HCT116 (cell line): Measurements from ENCODE around the gene SH3PXD2A. TPM values are rescaled to one million over a fixed set of nuclear protein-coding genes. Genes with fewer than 3 reads are reported as not detected.

Experiments used
- ATAC-seq: fragments of 200-7000 bp; cut with Tn5 transposase; 2 replicates; pipeline ENCODE4 v1.9.1; 2020; ENCODE audit warnings: mild to moderate bottlenecking, moderate library complexity
- BruUV-seq: library from RNA; stranded (reverse); fragments of 400-500 nt; replicated peaks from 2 replicates; lab custom pipeline; 2021; lab: Mats Ljungman, UMichigan
- CTCF ChIA-PET: fragments of 300-600 bp; sonication (Branson Sonifier 250); formaldehyde crosslinking; loops from one replicate; lab custom pipeline; 2021; ENCODE audit warnings: antibody characterized with exemption; lab: Charles Lee
- POLR2A ChIA-PET: fragments of 300-600, 350-600 bp; sonication (Branson Sonifier 250); formaldehyde crosslinking; loops from one replicate; lab custom pipeline; 2021; ENCODE audit warnings: antibody characterized with exemption; lab: Charles Lee
- RAD21 ChIA-PET, 2 experiments: fragments of 300-600 bp; sonication (Branson Sonifier 250); formaldehyde crosslinking; loops; one replicate each; lab custom pipeline; 2023; ENCODE audit warnings: low total read pairs in 2 of 2; ENCODE audit not compliant: uncharacterized antibody in 2 of 2, unreplicated experiment in 2 of 2, low non-redundant PET in 1 of 2; lab: Charles Lee
- DNase-seq: peaks from one replicate; pipeline ENCODE4 v3.0.0-alpha.2; 2010; ENCODE audit warnings: low read depth, low spot score
- H2AFZ ChIP-seq: fragments of 200-600 bp; shearing (Covaris generic), sonication (generic); 2 replicates; pipeline ENCODE4 v1.6.1; 2017; ENCODE audit warnings: low read depth, mixed run types, mixed read lengths, antibody characterized with exemption, low read length; ENCODE audit not compliant: poor library complexity, severe bottlenecking
- H3K27ac ChIP-seq: 2 replicates; pipeline ENCODE4 v1.5.1; 2012; ENCODE audit warnings: low read depth, low read length
- H3K27me3 ChIP-seq: fragments of 200-600 bp; sonication (generic); 2 replicates; pipeline ENCODE4 v1.6.1; 2016; ENCODE audit warnings: mixed run types, low read length, mixed read lengths; ENCODE audit not compliant: insufficient read depth
- H3K36me3 ChIP-seq, 2 experiments: fragments of 200-500 bp in 1 of 2; fragments of 200-600 bp in 1 of 2; sonication (Bioruptor generic) in 1 of 2; sonication (generic) in 1 of 2; 2 replicates each; pipeline versions ENCODE4 v1.5.1 to v1.6.1; 2014 to 2016; ENCODE audit warnings: low read length in 2 of 2, inconsistent platforms in 1 of 2, mixed read lengths in 1 of 2, mixed run types in 1 of 2; ENCODE audit not compliant: insufficient read depth in 2 of 2, control insufficient read depth in 1 of 2
- H3K4me1 ChIP-seq, 2 experiments: fragments of 200-600 bp in 1 of 2; sonication (generic) in 1 of 2; 2 replicates each; pipeline versions ENCODE4 v1.5.1 to v1.6.1; 2012 to 2017; ENCODE audit warnings: low read length in 2 of 2, inconsistent platforms in 1 of 2, mild to moderate bottlenecking in 1 of 2, mixed read lengths in 1 of 2, mixed run types in 1 of 2, moderate library complexity in 1 of 2; ENCODE audit not compliant: insufficient read depth in 2 of 2, control insufficient read depth in 1 of 2
- H3K4me2 ChIP-seq: fragments of 200-600 bp; sonication (generic); 2 replicates; pipeline ENCODE4 v1.6.1; 2017; ENCODE audit warnings: mixed run types, low read length, mixed read lengths
- H3K4me3 ChIP-seq, 2 experiments: fragments of 200-600 bp in 1 of 2; sonication (generic) in 1 of 2; replicated peaks in 1 of 2; 2 replicates each; pipeline ENCODE4 v1.5.1; 2011 to 2016; ENCODE audit warnings: low read length in 2 of 2, control low read depth in 1 of 2, low read depth in 1 of 2, mild to moderate bottlenecking in 1 of 2, mixed read lengths in 1 of 2, mixed run types in 1 of 2
- H3K79me2 ChIP-seq: fragments of 200-600 bp; sonication (generic); 2 replicates; pipeline ENCODE4 v1.6.1; 2017; ENCODE audit warnings: mild to moderate bottlenecking, mixed run types, low read length, moderate library complexity, mixed read lengths; ENCODE audit not compliant: insufficient read depth
- H3K9ac ChIP-seq: fragments of 200-600 bp; sonication (generic); 2 replicates; pipeline ENCODE4 v1.6.1; 2016; ENCODE audit warnings: low read length, mixed read lengths
- H3K9me2 ChIP-seq: fragments of 200-600 bp; sonication (generic), shearing (Covaris generic); 2 replicates; pipeline ENCODE4 v1.6.1; 2017; ENCODE audit warnings: mixed run types, mild to moderate bottlenecking, moderate library complexity; ENCODE audit not compliant: insufficient read depth
- H3K9me3 ChIP-seq, 2 experiments: fragments of 200-500 bp in 1 of 2; fragments of 200-600 bp in 1 of 2; sonication (Bioruptor generic) in 1 of 2; sonication (generic) in 1 of 2; 2 replicates each; pipeline ENCODE4 v1.6.1; 2014 to 2017; ENCODE audit warnings: low read length in 2 of 2, mixed read lengths in 2 of 2, inconsistent platforms in 1 of 2, low read depth in 1 of 2, mild to moderate bottlenecking in 1 of 2, mixed run types in 1 of 2, moderate library complexity in 1 of 2; ENCODE audit not compliant: control insufficient read depth in 1 of 2, insufficient read depth in 1 of 2
- H4K20me1 ChIP-seq: fragments of 200-600 bp; sonication (generic), shearing (Covaris generic); 2 replicates; pipeline ENCODE4 v1.6.1; 2017; ENCODE audit warnings: mixed run types, mild to moderate bottlenecking, moderate library complexity; ENCODE audit not compliant: insufficient read depth
- CBX3 ChIP-seq: IDR thresholded peaks from 2 replicates; pipeline ENCODE4 v1.6.1; 2012; ENCODE audit warnings: low read depth
- CTCF ChIP-seq, 3 experiments: fragments of 200-600 bp in 1 of 3; sonication (generic) in 1 of 3; IDR thresholded peaks in 2 of 3; conservative IDR thresholded peaks in 1 of 3; 2 replicates each; pipeline ENCODE4 v1.5.1; 2012 to 2017; ENCODE audit warnings: low read depth in 2 of 3, low read length in 2 of 3, antibody characterized with exemption in 1 of 3, borderline replicate concordance in 1 of 3, control low read depth in 1 of 3, mild to moderate bottlenecking in 1 of 3, mixed read lengths in 1 of 3, mixed run types in 1 of 3, moderate library complexity in 1 of 3; ENCODE audit not compliant: insufficient read depth in 1 of 3
- ELF1 ChIP-seq: IDR thresholded peaks from 2 replicates; pipeline ENCODE4 v1.6.1; 2012; ENCODE audit warnings: low read depth, borderline replicate concordance
- FOSL1 ChIP-seq: IDR thresholded peaks from 2 replicates; pipeline ENCODE4 v1.6.1; 2012; ENCODE audit warnings: low read depth
- MAX ChIP-seq: IDR thresholded peaks from 2 replicates; pipeline ENCODE4 v1.6.1; 2012
- POLR2A ChIP-seq: IDR thresholded peaks from 2 replicates; pipeline ENCODE4 v1.7.0; 2011; ENCODE audit warnings: borderline replicate concordance; ENCODE audit not compliant: insufficient read depth, insufficient read length; ENCODE audit errors: extremely low read depth
- POLR2AphosphoS5 ChIP-seq: IDR thresholded peaks from 2 replicates; pipeline ENCODE4 v1.6.1; 2011; ENCODE audit warnings: mild to moderate bottlenecking, low read depth, low read length, moderate library complexity
- RAD21 ChIP-seq: IDR thresholded peaks from 2 replicates; pipeline ENCODE4 v1.6.1; 2012; ENCODE audit warnings: low read depth, mild to moderate bottlenecking
- SRF ChIP-seq: IDR thresholded peaks from 2 replicates; pipeline ENCODE4 v1.6.1; 2012; ENCODE audit warnings: low read depth
- ZBTB33 ChIP-seq: IDR thresholded peaks from 2 replicates; pipeline ENCODE4 v1.6.1; 2011; ENCODE audit warnings: mild to moderate bottlenecking, low read length, moderate library complexity; ENCODE audit not compliant: insufficient replicate concordance; ENCODE audit errors: extremely low read depth
- intact Hi-C: fragments of 100-400 bp; cut with micrococcal nuclease; formaldehyde crosslinking; loops from 2 replicates; pipeline ENCODE4 v1.10.0; 2022
- total RNA-seq: library from RNA; stranded (reverse); gene quantifications from one replicate; pipeline ENCODE4 v1.2.1, GENCODE V29; 2021; ENCODE audit not compliant: unreplicated experiment

SH3PXD2A gene
- total RNA-seq, 1 experiment from 2014 or later, result 8.7 TPM

GRCh38 chr10:103802637-103803353 lies 52.6 kb downstream of the SH3PXD2A start:
- H2AFZ ChIP-seq, result no peak overlapping the region
- DNase-seq (no peak), ATAC-seq (no peak)
- H3K9ac ChIP-seq, result no peak overlapping the region
- no peaks in the 10 kb centered on the region for H3K27me3 ChIP-seq
- no peak overlapping the region for H3K4me2 ChIP-seq
- RAD21 ChIA-PET, result no interaction called here
- no TSS peak for BruUV-seq
- intact Hi-C loops, result no loop called here
- no peaks in the 10 kb centered on the region for H3K4me1 ChIP-seq
- no peaks in the 10 kb centered on the region for H3K36me3 ChIP-seq
- CTCF ChIA-PET, result interaction anchor here (1.1 kb wide), 1 partner anchor 90 kb away, joined by 3 read pairs; no protein-coding TSS in a partner anchor
- no peaks in the 10 kb centered on the region for H3K9me2 ChIP-seq
- no peaks in the 10 kb centered on the region for H3K9me3 ChIP-seq
- POLR2A ChIA-PET, result no interaction called here
- no peaks in the 10 kb centered on the region for H4K20me1 ChIP-seq
- TF ChIP-seq FOSL1 (no peak), MAX (no peak), ELF1 (no peak), CBX3 (no peak), CTCF (IDR thresholded peaks at IDR 0.05 in 2 of 3, conservative IDR thresholded peaks at IDR 0.05 in 1 of 3; ENCODE audit: borderline replicate concordance in 1 of 3, insufficient read depth in 1 of 3, low read depth in 2 of 3, low read length in 2 of 3) (no peak)
- no peak overlapping the region for H3K27ac ChIP-seq
- no peak overlapping the region for H3K4me3 ChIP-seq
- H3K79me2 ChIP-seq, result no peaks in the 10 kb centered on the region

GRCh38 chr10:103802081-103802480 lies 53.3 kb downstream of the SH3PXD2A start:
- H3K79me2 ChIP-seq, result no peaks in the 10 kb centered on the region
- DNase-seq (no peak), ATAC-seq (no peak)
- POLR2A ChIA-PET, result no interaction called here
- no peaks in the 10 kb centered on the region for H3K4me1 ChIP-seq
- CTCF ChIA-PET, result no interaction called here
- no peak overlapping the region for H3K4me3 ChIP-seq
- no peak overlapping the region for H3K27ac ChIP-seq
- no peaks in the 10 kb centered on the region for H3K36me3 ChIP-seq
- BruUV-seq, result no TSS peak
- intact Hi-C loops, result no loop called here
- TF ChIP-seq CTCF (IDR thresholded peaks at IDR 0.05 in 2 of 3, conservative IDR thresholded peaks at IDR 0.05 in 1 of 3; ENCODE audit: borderline replicate concordance in 1 of 3, insufficient read depth in 1 of 3, low read depth in 2 of 3, low read length in 2 of 3), result no peak
- no peak for TF ChIP-seq ZBTB33
- no peak for TF ChIP-seq RAD21
- no peak for TF ChIP-seq POLR2AphosphoS5
- no peak for TF ChIP-seq POLR2A
- no peak for TF ChIP-seq SRF
- H3K9ac ChIP-seq, result no peak overlapping the region
- H4K20me1 ChIP-seq, result no peaks in the 10 kb centered on the region
- H3K27me3 ChIP-seq, result no peaks in the 10 kb centered on the region
- no peak overlapping the region for H2AFZ ChIP-seq
- H3K9me2 ChIP-seq, result no peaks in the 10 kb centered on the region
- RAD21 ChIA-PET, result no interaction called here
- H3K4me2 ChIP-seq, result no peak overlapping the region
- no peaks in the 10 kb centered on the region for H3K9me3 ChIP-seq
